Activated T-cell treated with anti-CD3 and anti-CD28 coated beads, Interleukin-2, amount 50 U/mL, for 1 hour (primary cell): ENCODE data around the gene PFKM.
"Not testable (repeated sequence)": the region's sequence is repeated elsewhere in the genome, so short reads cannot be mapped to it uniquely, and the experiment has no call there.

Experiments used
- DNase-seq: peaks from one replicate; pipeline ENCODE4 v3.0.0-alpha.2; 2020

Gene PFKM

GRCh38 chr12:48119078-48119833 is at the start of gene PFKM:
PFKM (plus strand) TSS chr12:48119364; CDS start chr12:48122775, 3,411 bp downstream.
- peak; percentile 54 for DNase-seq

GRCh38 chr12:48070033-48070432 is 49.1 kb upstream of the PFKM start:
- no peak for DNase-seq

GRCh38 chr12:48070731-48071130 is 48.4 kb upstream of the PFKM start:
- DNase-seq = no peak

- no peak for DNase-seq
Observed at GRCh38 chr12:48071808-48072207, 47.4 kb upstream of the PFKM start.

GRCh38 chr12:48072266-48072665 is 46.9 kb upstream of the PFKM start:
- no peak for DNase-seq

GRCh38 chr12:48074266-48074665 is 44.9 kb upstream of the PFKM start:
- DNase-seq = no peak

GRCh38 chr12:48075832-48076231 is 43.3 kb upstream of the PFKM start:
- no peak for DNase-seq

- no peak for DNase-seq
Observed at GRCh38 chr12:48077111-48077510, 42.1 kb upstream of the PFKM start.

- DNase-seq = no peak
Observed at GRCh38 chr12:48078901-48079300, 40.3 kb upstream of the PFKM start.

GRCh38 chr12:48080285-48080684 is 38.9 kb upstream of the PFKM start:
- no peak for DNase-seq

- no peak for DNase-seq
Observed at GRCh38 chr12:48080821-48081220, 38.3 kb upstream of the PFKM start.

- no peak for DNase-seq
Observed at GRCh38 chr12:48084066-48084465, 35.1 kb upstream of the PFKM start.

GRCh38 chr12:48084841-48085460 is 34.2 kb upstream of the PFKM start:
- DNase-seq = no peak

- no peak for DNase-seq
Observed at GRCh38 chr12:48086327-48086726, 32.8 kb upstream of the PFKM start.

- DNase-seq = no peak
Observed at GRCh38 chr12:48092611-48093010, 26.6 kb upstream of the PFKM start.

GRCh38 chr12:48104531-48104930 is 14.6 kb upstream of the PFKM start:
- no peak for DNase-seq

GRCh38 chr12:48105321-48105866 is 13.8 kb upstream of the PFKM start:
- peak; percentile 67 for DNase-seq

GRCh38 chr12:48105867-48106680 is 13.1 kb upstream of the PFKM start, which contains the start of gene SENP1:
SENP1 (minus strand) TSS chr12:48106079; CDS start chr12:48101472, 4,607 bp downstream.
- peak; percentile 93 for DNase-seq

GRCh38 chr12:48106681-48107613 is 12.2 kb upstream of the PFKM start:
- DNase-seq = no peak

- DNase-seq = no peak
Observed at GRCh38 chr12:48109424-48109823, 9.7 kb upstream of the PFKM start.

- no peak for DNase-seq
Observed at GRCh38 chr12:48110691-48111311, 8.4 kb upstream of the PFKM start.

GRCh38 chr12:48111312-48111693 is 7.9 kb upstream of the PFKM start:
- not testable (repeated sequence) for DNase-seq
